ENCODE results near the gene COL4A2. TPM values are rescaled to one million over a fixed set of nuclear protein-coding genes. Genes with fewer than 3 reads are reported as not detected.
A peak's percentile ranks its signal among the peaks of the same experiment; 100 is the strongest.
"Not testable (repeated sequence)": the region's sequence is repeated elsewhere in the genome, so short reads cannot be mapped to it uniquely, and the experiment has no call there.

The COL4A2 gene
- total RNA-seq, 1 donor from 2014 or later = 1,414 TPM

DNA sequence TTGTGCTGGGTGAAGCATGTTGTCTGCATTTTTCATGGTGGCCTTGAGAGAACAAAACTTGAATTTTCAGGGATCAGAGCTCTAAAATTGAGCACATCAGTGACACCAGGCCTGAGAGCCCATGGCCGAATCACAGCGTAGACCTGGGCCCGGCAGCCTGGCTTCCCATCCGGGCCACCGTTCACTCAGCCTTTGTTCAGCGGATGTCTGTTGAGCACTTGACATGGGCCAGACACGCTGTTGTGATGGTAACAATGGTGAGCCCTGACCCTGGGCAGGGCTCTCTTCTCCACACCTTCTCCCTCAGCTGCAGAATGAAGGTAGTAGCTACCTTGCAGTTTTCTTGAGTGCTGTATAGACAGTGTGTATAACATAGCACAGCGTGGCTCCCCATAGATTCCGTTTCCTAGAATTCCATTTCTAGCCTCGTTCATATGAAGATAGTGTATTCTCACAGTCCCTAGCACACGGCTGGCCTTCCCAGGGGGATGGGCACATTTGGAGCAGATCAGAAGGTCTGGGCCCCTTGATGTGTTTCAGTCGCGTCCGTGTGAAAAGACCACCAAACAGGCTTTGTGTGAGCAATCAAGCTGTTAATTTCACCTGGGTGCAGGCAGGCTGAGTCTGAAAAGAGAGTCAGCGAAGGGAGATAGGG is 179.1 kb downstream of the COL4A2 start:
- Mint-ChIP-seq H3K27ac (ENCODE audit: unreplicated experiment) (peak overlapping the region; percentile 95), H3K27me3 (ENCODE audit: low read depth, unreplicated experiment) (no peaks in the 10 kb centered on the region), H3K9me3 (ENCODE audit: unreplicated experiment) (peaks cover 4% of the 10 kb centered on the region), H3K4me3 (ENCODE audit: unreplicated experiment) (peak overlapping the region; percentile 54), H3K4me1 (ENCODE audit: low read depth, unreplicated experiment) (peaks cover 27% of the 10 kb centered on the region), H3K36me3 (ENCODE audit: low read depth, unreplicated experiment) (peaks cover 32% of the 10 kb centered on the region)
- Histone ChIP-seq H4K20me1 (ENCODE audit: insufficient read depth, low read length) (peaks cover 63% of the 10 kb centered on the region), H3K9me3 (ENCODE audit: insufficient read depth, low read depth, low read length) (no peaks in the 10 kb centered on the region), H3K27ac (ENCODE audit: low read depth, low read length) (peak overlapping the region; percentile 46), H3K9ac (ENCODE audit: low read length) (peak overlapping the region; percentile 26), H3K36me3 (ENCODE audit: insufficient read depth, low read length) (peaks cover 51% of the 10 kb centered on the region), H2AFZ (ENCODE audit: low read depth, low read length) (no peak overlapping the region), H3K4me3 (ENCODE audit: insufficient read depth, low read depth, low read length) (no peak overlapping the region), H3K79me2 (ENCODE audit: insufficient read depth, low read length) (peaks cover 3% of the 10 kb centered on the region), H3K4me1 (ENCODE audit: insufficient read depth, low read length) (peaks cover 17% of the 10 kb centered on the region), H3K27me3 (ENCODE audit: insufficient read depth, low read length) (no peaks in the 10 kb centered on the region), H3K4me2 (ENCODE audit: low read length) (peak overlapping the region; percentile 7)
- TF ChIP-seq, protein P1, sequence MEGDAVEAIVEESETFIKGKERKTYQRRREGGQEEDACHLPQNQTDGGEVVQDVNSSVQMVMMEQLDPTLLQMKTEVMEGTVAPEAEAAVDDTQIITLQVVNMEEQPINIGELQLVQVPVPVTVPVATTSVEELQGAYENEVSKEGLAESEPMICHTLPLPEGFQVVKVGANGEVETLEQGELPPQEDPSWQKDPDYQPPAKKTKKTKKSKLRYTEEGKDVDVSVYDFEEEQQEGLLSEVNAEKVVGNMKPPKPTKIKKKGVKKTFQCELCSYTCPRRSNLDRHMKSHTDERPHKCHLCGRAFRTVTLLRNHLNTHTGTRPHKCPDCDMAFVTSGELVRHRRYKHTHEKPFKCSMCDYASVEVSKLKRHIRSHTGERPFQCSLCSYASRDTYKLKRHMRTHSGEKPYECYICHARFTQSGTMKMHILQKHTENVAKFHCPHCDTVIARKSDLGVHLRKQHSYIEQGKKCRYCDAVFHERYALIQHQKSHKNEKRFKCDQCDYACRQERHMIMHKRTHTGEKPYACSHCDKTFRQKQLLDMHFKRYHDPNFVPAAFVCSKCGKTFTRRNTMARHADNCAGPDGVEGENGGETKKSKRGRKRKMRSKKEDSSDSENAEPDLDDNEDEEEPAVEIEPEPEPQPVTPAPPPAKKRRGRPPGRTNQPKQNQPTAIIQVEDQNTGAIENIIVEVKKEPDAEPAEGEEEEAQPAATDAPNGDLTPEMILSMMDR (IDR thresholded peaks at IDR 0.05; ENCODE audit: insufficient read depth, low read depth, low read length) = no peak
- no peak for TF ChIP-seq EZH2 (IDR thresholded peaks at IDR 0.05; ENCODE audit: insufficient read depth, low read length)
- no peak for FAIRE-seq
- no peak for DNase-seq (ENCODE audit: low read depth)

- not testable (repeated sequence) for H3K4me3 Mint-ChIP-seq (ENCODE audit: unreplicated experiment); H3K4me2 ChIP-seq (ENCODE audit: low read length)
These were observed 179.8 kb downstream of the COL4A2 start for GRCh38 chr13:110486880-110487279.

GRCh38 chr13:110490009-110490770 is 183.1 kb downstream of the COL4A2 start:
- Mint-ChIP-seq H3K27me3 (ENCODE audit: low read depth, unreplicated experiment) (no peaks in the 10 kb centered on the region), H3K4me3 (ENCODE audit: unreplicated experiment) (no peak overlapping the region), H3K36me3 (ENCODE audit: low read depth, unreplicated experiment) (peaks cover 30% of the 10 kb centered on the region), H3K27ac (ENCODE audit: unreplicated experiment) (peak overlapping the region; percentile 10), H3K4me1 (ENCODE audit: low read depth, unreplicated experiment) (peaks cover 24% of the 10 kb centered on the region), H3K9me3 (ENCODE audit: unreplicated experiment) (no peaks in the 10 kb centered on the region)
- DNase-seq (ENCODE audit: low read depth) (no peak), FAIRE-seq (no peak)
- H3K36me3 ChIP-seq (ENCODE audit: insufficient read depth, low read length) = peaks cover 64% of the 10 kb centered on the region
- no peak overlapping the region for H3K9ac ChIP-seq (ENCODE audit: low read length)
- no peaks in the 10 kb centered on the region for H3K9me3 ChIP-seq (ENCODE audit: insufficient read depth, low read depth, low read length)
- no peak for TF ChIP-seq EZH2 (IDR thresholded peaks at IDR 0.05; ENCODE audit: insufficient read depth, low read length)
- TF ChIP-seq, protein P1 (IDR thresholded peaks at IDR 0.05; ENCODE audit: insufficient read depth, low read depth, low read length) = no peak
- no peak overlapping the region for H3K4me3 ChIP-seq (ENCODE audit: insufficient read depth, low read depth, low read length)
- H4K20me1 ChIP-seq (ENCODE audit: insufficient read depth, low read length) = peaks cover 56% of the 10 kb centered on the region
- no peak overlapping the region for H2AFZ ChIP-seq (ENCODE audit: low read depth, low read length)
- no peaks in the 10 kb centered on the region for H3K27me3 ChIP-seq (ENCODE audit: insufficient read depth, low read length)
- peaks cover 3% of the 10 kb centered on the region for H3K79me2 ChIP-seq (ENCODE audit: insufficient read depth, low read length)
- peaks cover 17% of the 10 kb centered on the region for H3K4me1 ChIP-seq (ENCODE audit: insufficient read depth, low read length)
- H3K4me2 ChIP-seq (ENCODE audit: low read length) = no peak overlapping the region
- H3K27ac ChIP-seq (ENCODE audit: low read depth, low read length) = no peak overlapping the region

More at GRCh38 chr13:110486880-110487279, 179.8 kb downstream of the COL4A2 start:
- H3K27me3 Mint-ChIP-seq (ENCODE audit: low read depth, unreplicated experiment); H3K9me3 Mint-ChIP-seq (ENCODE audit: unreplicated experiment); DNase-seq (ENCODE audit: low read depth); H3K79me2 ChIP-seq (ENCODE audit: insufficient read depth, low read length); H3K27me3 ChIP-seq (ENCODE audit: insufficient read depth, low read length); H2AFZ ChIP-seq (ENCODE audit: low read depth, low read length); H3K4me3 ChIP-seq (ENCODE audit: insufficient read depth, low read depth, low read length); FAIRE-seq; H3K9me3 ChIP-seq (ENCODE audit: insufficient read depth, low read depth, low read length): not testable (repeated sequence)
- Mint-ChIP-seq H3K27ac (ENCODE audit: unreplicated experiment) (peak overlapping the region; percentile 95), H3K4me1 (ENCODE audit: low read depth, unreplicated experiment) (peaks cover 27% of the 10 kb centered on the region), H3K36me3 (ENCODE audit: low read depth, unreplicated experiment) (peaks cover 37% of the 10 kb centered on the region)
- H3K27ac ChIP-seq (ENCODE audit: low read depth, low read length) = peak overlapping the region; percentile 43
- H4K20me1 ChIP-seq (ENCODE audit: insufficient read depth, low read length) = peaks cover 66% of the 10 kb centered on the region
- peaks cover 17% of the 10 kb centered on the region for H3K4me1 ChIP-seq (ENCODE audit: insufficient read depth, low read length)
- peak overlapping the region; percentile 28 for H3K9ac ChIP-seq (ENCODE audit: low read length)
- peaks cover 58% of the 10 kb centered on the region for H3K36me3 ChIP-seq (ENCODE audit: insufficient read depth, low read length)

Data from astrocyte (in vitro differentiated cells and primary cell).